H1 (cell line): Measurements from ENCODE around the gene SPSB1.

Experiments
- CREB1 ChIP-seq: IDR thresholded peaks from 2 replicates; pipeline ENCODE4 v1.6.1; 2012; ENCODE audit warnings: inconsistent platforms
- EP300 ChIP-seq, 2 experiments: IDR thresholded peaks; 1 replicate in 1 of 2; 2 replicates in 1 of 2; pipeline ENCODE4 v1.6.1; 2011 to 2012; ENCODE audit warnings: low read depth in 2 of 2, low read length in 2 of 2, mild to moderate bottlenecking in 2 of 2, borderline replicate concordance in 1 of 2, inconsistent platforms in 1 of 2, moderate library complexity in 1 of 2
- EZH2 ChIP-seq: fragments of 200-600 bp; sonication (generic); IDR thresholded peaks from 2 replicates; pipeline ENCODE4 v1.7.1; 2012; ENCODE audit warnings: low read depth, mild to moderate bottlenecking, moderate library complexity, low read length, inconsistent platforms; ENCODE audit not compliant: severe bottlenecking
- FOSL1 ChIP-seq: IDR thresholded peaks from 2 replicates; pipeline ENCODE4 v1.6.1; 2011; ENCODE audit warnings: mild to moderate bottlenecking, low read depth, low read length, moderate library complexity; ENCODE audit not compliant: insufficient read depth
- HDAC2 ChIP-seq, 2 experiments: fragments of 300-600 bp in 1 of 2; sonication (generic) in 1 of 2; IDR thresholded peaks; 2 replicates each; pipeline ENCODE4 v1.6.1; 2011 to 2012; ENCODE audit warnings: low read depth in 2 of 2, low read length in 2 of 2, mild to moderate bottlenecking in 2 of 2, moderate library complexity in 2 of 2, borderline replicate concordance in 1 of 2, inconsistent platforms in 1 of 2
- HDAC6 ChIP-seq: IDR thresholded peaks from one replicate; pipeline ENCODE4 v1.7.1; 2012; ENCODE audit warnings: low read depth, mild to moderate bottlenecking, inconsistent platforms, low read length, moderate library complexity
- JUND ChIP-seq: IDR thresholded peaks from 2 replicates; pipeline ENCODE4 v1.6.1; 2011; ENCODE audit warnings: mild to moderate bottlenecking, improper control_type of control experiment, low read length
- MAX ChIP-seq: IDR thresholded peaks from 2 replicates; pipeline ENCODE4 v1.6.1; 2012; ENCODE audit warnings: inconsistent platforms
- POLR2A ChIP-seq, 2 experiments: IDR thresholded peaks; 1 replicate in 1 of 2; 2 replicates in 1 of 2; pipeline ENCODE4 v1.6.1; 2011; ENCODE audit warnings: low read depth in 2 of 2, low read length in 2 of 2, mild to moderate bottlenecking in 2 of 2; ENCODE audit errors: control extremely low read depth in 1 of 2
- POLR2AphosphoS5 ChIP-seq: IDR thresholded peaks from 2 replicates; pipeline ENCODE4 v1.6.1; 2011; ENCODE audit warnings: low read depth, low read length
- RAD21 ChIP-seq, 2 experiments: IDR thresholded peaks in 1 of 2; conservative IDR thresholded peaks in 1 of 2; 2 replicates each; pipeline ENCODE4 v1.6.1; 2011; ENCODE audit warnings: low read depth in 2 of 2, low read length in 2 of 2, improper control_type of control experiment in 1 of 2, inconsistent platforms in 1 of 2, mild to moderate bottlenecking in 1 of 2, moderate library complexity in 1 of 2
- ZNF274 ChIP-seq: IDR thresholded peaks from 2 replicates; pipeline ENCODE4 v1.7.0; 2012; ENCODE audit warnings: low read length, borderline replicate concordance; ENCODE audit errors: extremely low read depth
- TF ChIP-seq, protein P1 (sequence below), 3 experiments: IDR thresholded peaks; 1 replicate in 2 of 3; 2 replicates in 1 of 3; pipeline versions ENCODE4 v1.5.1 to v1.6.1; 2011; ENCODE audit warnings: low read length in 3 of 3, mild to moderate bottlenecking in 3 of 3, inconsistent platforms in 2 of 3, low read depth in 1 of 3, moderate library complexity in 1 of 3; ENCODE audit not compliant: insufficient read depth in 1 of 3; ENCODE audit errors: control extremely low read depth in 1 of 3

GRCh38 chr1:9402717-9403225 is 110.1 kb downstream of the SPSB1 start:
- TF ChIP-seq POLR2A (IDR thresholded peaks at IDR 0.05; ENCODE audit: control extremely low read depth in 1 of 2, low read depth in 2 of 2, low read length in 2 of 2) (no peak), RAD21 (IDR thresholded peaks at IDR 0.05 in 1 of 2, conservative IDR thresholded peaks at IDR 0.05 in 1 of 2; ENCODE audit: low read depth in 2 of 2, low read length in 2 of 2) (no peak), MAX (no peak), EZH2 (no peak), ZNF274 (no peak), EP300 (IDR thresholded peaks at IDR 0.05; ENCODE audit: borderline replicate concordance in 1 of 2, low read depth in 2 of 2, low read length in 2 of 2) (no peak), HDAC6 (no peak), POLR2AphosphoS5 (no peak), CREB1 (no peak), HDAC2 (IDR thresholded peaks at IDR 0.05; ENCODE audit: borderline replicate concordance in 1 of 2, low read depth in 2 of 2, low read length in 2 of 2) (no peak), JUND (no peak), FOSL1 (no peak)
- TF ChIP-seq, protein P1, sequence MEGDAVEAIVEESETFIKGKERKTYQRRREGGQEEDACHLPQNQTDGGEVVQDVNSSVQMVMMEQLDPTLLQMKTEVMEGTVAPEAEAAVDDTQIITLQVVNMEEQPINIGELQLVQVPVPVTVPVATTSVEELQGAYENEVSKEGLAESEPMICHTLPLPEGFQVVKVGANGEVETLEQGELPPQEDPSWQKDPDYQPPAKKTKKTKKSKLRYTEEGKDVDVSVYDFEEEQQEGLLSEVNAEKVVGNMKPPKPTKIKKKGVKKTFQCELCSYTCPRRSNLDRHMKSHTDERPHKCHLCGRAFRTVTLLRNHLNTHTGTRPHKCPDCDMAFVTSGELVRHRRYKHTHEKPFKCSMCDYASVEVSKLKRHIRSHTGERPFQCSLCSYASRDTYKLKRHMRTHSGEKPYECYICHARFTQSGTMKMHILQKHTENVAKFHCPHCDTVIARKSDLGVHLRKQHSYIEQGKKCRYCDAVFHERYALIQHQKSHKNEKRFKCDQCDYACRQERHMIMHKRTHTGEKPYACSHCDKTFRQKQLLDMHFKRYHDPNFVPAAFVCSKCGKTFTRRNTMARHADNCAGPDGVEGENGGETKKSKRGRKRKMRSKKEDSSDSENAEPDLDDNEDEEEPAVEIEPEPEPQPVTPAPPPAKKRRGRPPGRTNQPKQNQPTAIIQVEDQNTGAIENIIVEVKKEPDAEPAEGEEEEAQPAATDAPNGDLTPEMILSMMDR (IDR thresholded peaks at IDR 0.05; ENCODE audit: control extremely low read depth in 1 of 3, insufficient read depth in 1 of 3, low read depth in 1 of 3, low read length in 3 of 3), result no peak
